ENCODE data around the gene TMEM191B. TPM values are rescaled to one million over a fixed set of nuclear protein-coding genes. Genes with fewer than 3 reads are reported as not detected.
"Not testable (repeated sequence)": the region's sequence is repeated elsewhere in the genome, so short reads cannot be mapped to it uniquely, and the experiment has no call there.

TMEM191B gene
- polyA plus RNA-seq (2013, experiment 1 of 2) = not detected
- not detected for polyA plus RNA-seq (2013, experiment 2 of 2)

GRCh38 chr22:18527752-18528596, at the start of gene TMEM191B:
TSS of gene TMEM191B (plus strand) at chr22:18527802. CDS start at chr22:18527981, 179 bp downstream.
- H3K4me3 ChIP-seq (ENCODE audit: extremely low read depth, insufficient read depth, low read length, poor library complexity, severe bottlenecking) = peak within 1 kb of the TSS; percentile 14
- not testable (repeated sequence) for H3K27ac ChIP-seq (ENCODE audit: low read depth, low read length, severe bottlenecking); H3K9me3 ChIP-seq (ENCODE audit: control insufficient read depth, low read length); H3K36me3 ChIP-seq (ENCODE audit: control insufficient read depth, insufficient read depth, low read length); H3K4me1 ChIP-seq (ENCODE audit: control insufficient read depth, insufficient read depth, low read length, poor library complexity, severe bottlenecking)
- WGBS, 2 experiments (ENCODE audit: insufficient coverage in 2 of 2) = no CpG with 5 or more reads among the region's 65 CpGs

GRCh38 chr22:18496227-18496626, 31.4 kb upstream of the TMEM191B start:
- H3K27ac ChIP-seq (ENCODE audit: low read depth, low read length, severe bottlenecking); H3K4me3 ChIP-seq (ENCODE audit: extremely low read depth, insufficient read depth, low read length, poor library complexity, severe bottlenecking); H3K9me3 ChIP-seq (ENCODE audit: control insufficient read depth, low read length); H3K36me3 ChIP-seq (ENCODE audit: control insufficient read depth, insufficient read depth, low read length); H3K4me1 ChIP-seq (ENCODE audit: control insufficient read depth, insufficient read depth, low read length, poor library complexity, severe bottlenecking): not testable (repeated sequence)
- no CpG with 5 or more reads among the region's 3 CpGs for WGBS, 2 experiments (ENCODE audit: insufficient coverage in 2 of 2)

- H3K4me3 ChIP-seq (ENCODE audit: extremely low read depth, insufficient read depth, low read length, poor library complexity, severe bottlenecking); H3K9me3 ChIP-seq (ENCODE audit: control insufficient read depth, low read length); H3K36me3 ChIP-seq (ENCODE audit: control insufficient read depth, insufficient read depth, low read length); H3K27ac ChIP-seq (ENCODE audit: low read depth, low read length, severe bottlenecking); H3K4me1 ChIP-seq (ENCODE audit: control insufficient read depth, insufficient read depth, low read length, poor library complexity, severe bottlenecking): not testable (repeated sequence)
- WGBS, 2 experiments (ENCODE audit: insufficient coverage in 2 of 2) = 75 to 100% methylated on average over 1 to 2 of the region's 6 CpGs
These were observed 16.3 kb upstream of the TMEM191B start for GRCh38 chr22:18511327-18511726.

- H3K36me3 ChIP-seq (ENCODE audit: control insufficient read depth, insufficient read depth, low read length); H3K4me1 ChIP-seq (ENCODE audit: control insufficient read depth, insufficient read depth, low read length, poor library complexity, severe bottlenecking); H3K4me3 ChIP-seq (ENCODE audit: extremely low read depth, insufficient read depth, low read length, poor library complexity, severe bottlenecking); H3K9me3 ChIP-seq (ENCODE audit: control insufficient read depth, low read length); H3K27ac ChIP-seq (ENCODE audit: low read depth, low read length, severe bottlenecking): not testable (repeated sequence)
- 80% methylated on average over 1 of the region's 10 CpGs; no CpG with 5 or more reads in 1 of the 2 experiments for WGBS, 2 experiments (ENCODE audit: insufficient coverage in 2 of 2)
These were observed 15.2 kb upstream of the TMEM191B start for GRCh38 chr22:18512378-18512777.

- not testable (repeated sequence) for H3K4me3 ChIP-seq (ENCODE audit: extremely low read depth, insufficient read depth, low read length, poor library complexity, severe bottlenecking); H3K36me3 ChIP-seq (ENCODE audit: control insufficient read depth, insufficient read depth, low read length); H3K4me1 ChIP-seq (ENCODE audit: control insufficient read depth, insufficient read depth, low read length, poor library complexity, severe bottlenecking); H3K27ac ChIP-seq (ENCODE audit: low read depth, low read length, severe bottlenecking); H3K9me3 ChIP-seq (ENCODE audit: control insufficient read depth, low read length)
- no CpG with 5 or more reads among the region's 10 CpGs for WGBS, 2 experiments (ENCODE audit: insufficient coverage in 2 of 2)
These were observed 14.1 kb upstream of the TMEM191B start for GRCh38 chr22:18513454-18513853.

- H3K36me3 ChIP-seq (ENCODE audit: control insufficient read depth, insufficient read depth, low read length); H3K9me3 ChIP-seq (ENCODE audit: control insufficient read depth, low read length); H3K4me1 ChIP-seq (ENCODE audit: control insufficient read depth, insufficient read depth, low read length, poor library complexity, severe bottlenecking); H3K4me3 ChIP-seq (ENCODE audit: extremely low read depth, insufficient read depth, low read length, poor library complexity, severe bottlenecking); H3K27ac ChIP-seq (ENCODE audit: low read depth, low read length, severe bottlenecking): not testable (repeated sequence)
- WGBS, 2 experiments (ENCODE audit: insufficient coverage in 2 of 2) = no CpG with 5 or more reads among the region's 5 CpGs
These were observed 9.5 kb upstream of the TMEM191B start, which contains the start of gene GGTLC3 for GRCh38 chr22:18518061-18518460. TSS of gene GGTLC3 (minus strand) at chr22:18518161. CDS start at chr22:18517897, 264 bp downstream.

GRCh38 chr22:18522762-18523161, 4.8 kb upstream of the TMEM191B start:
- H3K27ac ChIP-seq (ENCODE audit: low read depth, low read length, severe bottlenecking); H3K9me3 ChIP-seq (ENCODE audit: control insufficient read depth, low read length); H3K36me3 ChIP-seq (ENCODE audit: control insufficient read depth, insufficient read depth, low read length); H3K4me3 ChIP-seq (ENCODE audit: extremely low read depth, insufficient read depth, low read length, poor library complexity, severe bottlenecking); H3K4me1 ChIP-seq (ENCODE audit: control insufficient read depth, insufficient read depth, low read length, poor library complexity, severe bottlenecking): not testable (repeated sequence)
- no CpG with 5 or more reads among the region's 6 CpGs for WGBS, 2 experiments (ENCODE audit: insufficient coverage in 2 of 2)

GRCh38 chr22:18523328-18523727, 4.3 kb upstream of the TMEM191B start:
- no CpG with 5 or more reads among the region's 4 CpGs for WGBS, 2 experiments (ENCODE audit: insufficient coverage in 2 of 2)
- not testable (repeated sequence) for H3K27ac ChIP-seq (ENCODE audit: low read depth, low read length, severe bottlenecking); H3K36me3 ChIP-seq (ENCODE audit: control insufficient read depth, insufficient read depth, low read length); H3K4me1 ChIP-seq (ENCODE audit: control insufficient read depth, insufficient read depth, low read length, poor library complexity, severe bottlenecking); H3K4me3 ChIP-seq (ENCODE audit: extremely low read depth, insufficient read depth, low read length, poor library complexity, severe bottlenecking); H3K9me3 ChIP-seq (ENCODE audit: control insufficient read depth, low read length)

GRCh38 chr22:18528597-18529415, 1.2 kb downstream of the TMEM191B start:
- not testable (repeated sequence) for H3K4me1 ChIP-seq (ENCODE audit: control insufficient read depth, insufficient read depth, low read length, poor library complexity, severe bottlenecking); H3K36me3 ChIP-seq (ENCODE audit: control insufficient read depth, insufficient read depth, low read length); H3K9me3 ChIP-seq (ENCODE audit: control insufficient read depth, low read length); H3K27ac ChIP-seq (ENCODE audit: low read depth, low read length, severe bottlenecking)
- peak overlapping the region; percentile 14 for H3K4me3 ChIP-seq (ENCODE audit: extremely low read depth, insufficient read depth, low read length, poor library complexity, severe bottlenecking)
- WGBS, 2 experiments (ENCODE audit: insufficient coverage in 2 of 2) = no CpG with 5 or more reads among the region's 66 CpGs

- WGBS, 2 experiments (ENCODE audit: insufficient coverage in 2 of 2) = no CpG with 5 or more reads among the region's 57 CpGs
- H3K27ac ChIP-seq (ENCODE audit: low read depth, low read length, severe bottlenecking); H3K4me1 ChIP-seq (ENCODE audit: control insufficient read depth, insufficient read depth, low read length, poor library complexity, severe bottlenecking); H3K4me3 ChIP-seq (ENCODE audit: extremely low read depth, insufficient read depth, low read length, poor library complexity, severe bottlenecking); H3K9me3 ChIP-seq (ENCODE audit: control insufficient read depth, low read length); H3K36me3 ChIP-seq (ENCODE audit: control insufficient read depth, insufficient read depth, low read length): not testable (repeated sequence)
These were observed 2.0 kb downstream of the TMEM191B start for GRCh38 chr22:18529416-18530145.

Data from mesodermal cell (in vitro differentiated cells).